Tibial artery (tissue), 4 donors: Measurements from ENCODE around the gene USP40.
A peak's percentile ranks its signal among the peaks of the same experiment; 100 is the strongest.

ENCODE experiments used
- DNase-seq, 2 donors: peaks; one replicate each; pipeline ENCODE4 v3.0.0-alpha.2; 2019
- H3K27ac ChIP-seq, 2 donors: fragments of 200-600 bp; sonication (generic) in 1 of 2; 1 replicate in 1 of 2; 2 replicates in 1 of 2; pipeline ENCODE4 v1.5.1; 2018 to 2019; ENCODE audit warnings: mild to moderate bottlenecking in 1 of 2
- H3K27me3 ChIP-seq, 2 donors: fragments of 200-600 bp; sonication (generic) in 1 of 2; one replicate each; pipeline versions ENCODE4 v1.5.1 to v1.6.0; 2016 to 2019
- H3K36me3 ChIP-seq, 3 donors: fragments of 200-600 bp; sonication (generic) in 2 of 3; one replicate each; pipeline ENCODE4 v1.5.1; 2016 to 2019; ENCODE audit warnings: mild to moderate bottlenecking in 2 of 3
- H3K4me1 ChIP-seq, 4 donors: fragments of 200-600 bp; sonication (generic) in 2 of 4; 1 replicate in 3 of 4; 2 replicates in 1 of 4; pipeline ENCODE4 v1.5.1; 2016 to 2019
- H3K4me3 ChIP-seq, 2 donors: fragments of 200-600 bp; sonication (generic) in 1 of 2; 1 replicate in 1 of 2; 2 replicates in 1 of 2; pipeline ENCODE4 v1.5.1; 2018 to 2019; ENCODE audit warnings: mild to moderate bottlenecking in 2 of 2
- H3K9me3 ChIP-seq, 3 donors: fragments of 200-600 bp; sonication (generic) in 1 of 3; one replicate each; pipeline ENCODE4 v1.5.1; 2016 to 2019
- CTCF ChIP-seq, 2 experiments: fragments of 200-600 bp in 1 of 2; fragments of 450-650 bp in 1 of 2; IDR thresholded peaks; one replicate each; pipeline ENCODE4 v1.5.1; 2017 to 2019; ENCODE audit warnings: antibody characterized with exemption in 2 of 2, mild to moderate bottlenecking in 1 of 2, moderate library complexity in 1 of 2
- intact Hi-C: fragments of 100-400 bp; cut with DNase I; formaldehyde crosslinking; loops from one replicate; pipeline ENCODE4 v1.15.0; 2023; ENCODE audit warnings: low total_unique reads

The USP40 gene

GRCh38 chr2:233449921-233450863 is 116.4 kb downstream of the USP40 start:
- no peak overlapping the region for H3K27ac ChIP-seq
- H3K4me1 ChIP-seq: peaks cover 0 to 7% (median 2%) of the 10 kb centered on the region in 4 donors
- peaks cover 66 to 100% (median 86%) of the 10 kb centered on the region in 3 donors for H3K36me3 ChIP-seq
- intact Hi-C loops: loop anchor here (10.0 kb wide), 3 partner anchors 65 to 255 kb away; no protein-coding TSS in a partner anchor
- DNase-seq: peak; percentile 9 to 61
- no peaks in the 10 kb centered on the region for H3K27me3 ChIP-seq
- no peak for TF ChIP-seq CTCF (IDR thresholded peaks at IDR 0.05)
- no peak overlapping the region for H3K4me3 ChIP-seq
- H3K9me3 ChIP-seq: no peaks in the 10 kb centered on the region

GRCh38 chr2:233449081-233449901 is 117.3 kb downstream of the USP40 start:
- peaks cover 57 to 100% (median 77%) of the 10 kb centered on the region in 3 donors for H3K36me3 ChIP-seq
- H3K27ac ChIP-seq: no peak overlapping the region
- DNase-seq: peak; percentile 17 to 69
- no peaks in the 10 kb centered on the region for H3K27me3 ChIP-seq
- H3K4me1 ChIP-seq: peaks cover 0 to 9% (median 2%) of the 10 kb centered on the region in 4 donors
- H3K4me3 ChIP-seq: no peak overlapping the region
- H3K9me3 ChIP-seq: no peaks in the 10 kb centered on the region
- TF ChIP-seq CTCF (IDR thresholded peaks at IDR 0.05): peak; percentile 65 to 74
- intact Hi-C loops: loop anchor here (10.0 kb wide), 3 partner anchors 64 to 256 kb away; no protein-coding TSS in a partner anchor

GRCh38 chr2:233448575-233448974 is 118.0 kb downstream of the USP40 start:
- intact Hi-C loops: loop anchor here (10.0 kb wide), 3 partner anchors 64 to 256 kb away; no protein-coding TSS in a partner anchor
- H3K9me3 ChIP-seq: no peaks in the 10 kb centered on the region
- H3K27ac ChIP-seq: no peak overlapping the region
- peaks cover 51 to 97% (median 70%) of the 10 kb centered on the region in 3 donors for H3K36me3 ChIP-seq
- peaks cover 0 to 11% (median 8%) of the 10 kb centered on the region in 4 donors for H3K4me1 ChIP-seq
- H3K27me3 ChIP-seq: no peaks in the 10 kb centered on the region
- H3K4me3 ChIP-seq: no peak overlapping the region
- peak; percentile 8 to 12 for DNase-seq
- no peak for TF ChIP-seq CTCF (IDR thresholded peaks at IDR 0.05)

- no peak overlapping the region for H3K27ac ChIP-seq
- peak; percentile 7 to 53 for DNase-seq
- TF ChIP-seq CTCF (IDR thresholded peaks at IDR 0.05): no peak
- peaks cover 0 to 14% (median 8%) of the 10 kb centered on the region in 4 donors for H3K4me1 ChIP-seq
- intact Hi-C loops: loop anchor here (10.0 kb wide), 3 partner anchors 63 to 257 kb away; no protein-coding TSS in a partner anchor
- no peaks in the 10 kb centered on the region for H3K27me3 ChIP-seq
- no peaks in the 10 kb centered on the region for H3K9me3 ChIP-seq
- H3K4me3 ChIP-seq: no peak overlapping the region
- peaks cover 48 to 93% (median 66%) of the 10 kb centered on the region in 3 donors for H3K36me3 ChIP-seq
These were observed 118.4 kb downstream of the USP40 start for GRCh38 chr2:233448220-233448559.

- intact Hi-C loops: loop anchor here (10.0 kb wide), 3 partner anchors 63 to 257 kb away; no protein-coding TSS in a partner anchor
- H3K27ac ChIP-seq: no peak overlapping the region
These were observed 118.9 kb downstream of the USP40 start for GRCh38 chr2:233447506-233448219.

More at GRCh38 chr2:233447506-233448219, 118.9 kb downstream of the USP40 start:
- TF ChIP-seq CTCF (IDR thresholded peaks at IDR 0.05): no peak
- Histone ChIP-seq H3K9me3 (no peaks in the 10 kb centered on the region), H3K4me3 (no peak overlapping the region), H3K4me1 (peaks cover 0 to 16% (median 8%) of the 10 kb centered on the region in 4 donors), H3K27me3 (no peaks in the 10 kb centered on the region), H3K36me3 (peaks cover 47 to 88% (median 61%) of the 10 kb centered on the region in 3 donors)
- DNase-seq: peak; percentile 5 to 56
